HG03045 (cell line): ENCODE data around the gene TBC1D14.

ENCODE experiments used
- ATAC-seq: cut with Tn5 transposase; IDR thresholded peaks from one replicate; pipeline ENCODE4 v1.9.1; 2021; ENCODE audit warnings: mild to moderate bottlenecking, moderate library complexity; ENCODE audit not compliant: unreplicated experiment

The TBC1D14 gene

DNA sequence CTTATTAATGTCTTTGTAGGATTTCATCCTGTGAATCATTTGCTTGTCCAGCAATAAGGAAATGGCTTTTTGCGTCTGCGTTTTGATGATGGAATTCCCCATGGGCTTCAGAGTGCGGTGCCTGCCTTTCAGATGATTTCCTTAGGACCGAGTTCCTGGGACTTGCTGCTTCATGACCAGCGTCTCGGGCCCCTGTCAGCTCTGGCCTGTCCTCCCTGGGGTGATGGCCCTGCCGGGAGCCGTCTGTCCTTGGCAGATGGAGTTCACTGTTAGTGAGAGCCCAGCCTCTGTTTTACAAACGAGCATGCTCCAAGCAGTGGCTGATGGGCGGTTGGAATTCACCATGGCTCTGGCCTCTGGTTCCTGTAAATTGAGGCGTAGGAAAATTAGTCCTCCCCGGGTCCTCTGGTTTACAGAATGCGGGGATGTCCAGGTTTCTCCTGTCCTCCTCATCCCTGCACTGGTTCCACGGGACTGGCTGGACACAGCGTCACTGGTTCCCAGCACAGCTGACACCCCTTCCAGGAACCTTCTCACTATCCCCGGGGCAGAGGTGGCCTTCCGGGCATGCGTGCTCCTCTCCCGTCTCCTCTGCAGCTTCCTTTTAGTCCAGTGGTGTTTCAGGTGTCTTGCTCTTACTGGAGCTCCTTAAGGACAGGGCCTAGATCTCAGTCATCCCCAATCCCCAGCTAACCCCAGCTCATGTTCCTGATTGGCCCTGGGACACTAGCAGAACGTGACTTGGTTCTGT is 34.9 kb downstream of the TBC1D14 start:
- no peak for ATAC-seq

DNA sequence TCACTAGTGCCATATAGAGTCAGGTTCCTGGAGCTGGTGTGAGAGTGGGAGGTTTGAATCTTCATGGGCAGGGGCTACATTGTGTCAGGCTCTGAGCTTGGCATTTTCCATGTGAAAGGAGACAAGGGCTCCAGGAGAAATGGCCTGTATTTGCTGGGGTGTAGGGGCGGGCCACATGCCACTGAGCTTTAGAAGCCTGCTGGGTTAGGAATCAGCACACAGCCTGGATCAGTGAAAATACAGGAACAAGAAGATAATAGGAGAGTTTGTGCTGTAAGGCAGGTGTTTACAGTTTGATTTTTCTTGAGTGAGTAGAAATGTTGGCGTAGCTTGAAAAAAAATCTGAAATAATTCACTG is 35.4 kb downstream of the TBC1D14 start:
- no peak for ATAC-seq

- ATAC-seq = no peak
Observed at GRCh38 chr4:6946497-6946896, 36.9 kb downstream of the TBC1D14 start.

DNA sequence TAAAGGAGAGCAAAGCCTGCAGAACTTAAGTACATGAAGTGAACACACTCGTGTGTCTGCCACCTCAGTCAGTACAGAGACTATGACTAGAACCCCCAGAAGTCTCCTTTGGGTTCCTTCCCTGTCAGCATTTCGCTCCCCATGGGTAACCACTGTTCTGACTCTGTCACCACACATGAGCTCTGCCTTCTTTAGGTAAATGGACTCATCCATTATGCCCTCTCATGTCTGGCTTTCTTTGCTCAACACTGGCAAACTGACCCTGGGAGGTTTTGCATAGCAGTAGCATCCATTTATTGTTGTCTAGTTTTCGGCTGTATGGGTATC is 38.5 kb downstream of the TBC1D14 start:
- ATAC-seq = no peak

DNA sequence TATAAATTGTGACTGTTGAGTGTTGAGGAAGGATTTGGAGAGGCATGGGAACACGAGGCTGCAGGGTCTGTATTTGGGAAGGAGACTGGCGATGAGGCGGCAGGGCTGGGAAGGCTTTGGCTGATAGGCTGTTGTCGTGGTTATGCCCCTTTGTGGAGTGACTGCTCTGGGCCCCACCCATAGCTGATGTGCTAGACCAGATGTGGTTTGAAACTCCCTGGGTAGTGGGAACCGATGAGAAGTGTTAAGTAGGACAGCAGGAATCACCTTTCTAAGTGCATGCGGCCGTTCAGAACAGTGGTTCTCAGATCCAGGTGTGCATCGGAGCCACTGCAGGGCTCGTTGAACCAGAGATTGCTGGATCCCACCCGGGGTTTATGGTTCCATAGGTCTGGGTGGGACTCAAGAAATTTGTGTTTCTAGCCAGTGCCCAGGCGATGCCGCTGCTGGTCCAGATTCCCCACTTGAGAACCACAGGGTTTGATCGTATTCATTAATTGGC is 42.3 kb downstream of the TBC1D14 start:
- no peak for ATAC-seq

DNA sequence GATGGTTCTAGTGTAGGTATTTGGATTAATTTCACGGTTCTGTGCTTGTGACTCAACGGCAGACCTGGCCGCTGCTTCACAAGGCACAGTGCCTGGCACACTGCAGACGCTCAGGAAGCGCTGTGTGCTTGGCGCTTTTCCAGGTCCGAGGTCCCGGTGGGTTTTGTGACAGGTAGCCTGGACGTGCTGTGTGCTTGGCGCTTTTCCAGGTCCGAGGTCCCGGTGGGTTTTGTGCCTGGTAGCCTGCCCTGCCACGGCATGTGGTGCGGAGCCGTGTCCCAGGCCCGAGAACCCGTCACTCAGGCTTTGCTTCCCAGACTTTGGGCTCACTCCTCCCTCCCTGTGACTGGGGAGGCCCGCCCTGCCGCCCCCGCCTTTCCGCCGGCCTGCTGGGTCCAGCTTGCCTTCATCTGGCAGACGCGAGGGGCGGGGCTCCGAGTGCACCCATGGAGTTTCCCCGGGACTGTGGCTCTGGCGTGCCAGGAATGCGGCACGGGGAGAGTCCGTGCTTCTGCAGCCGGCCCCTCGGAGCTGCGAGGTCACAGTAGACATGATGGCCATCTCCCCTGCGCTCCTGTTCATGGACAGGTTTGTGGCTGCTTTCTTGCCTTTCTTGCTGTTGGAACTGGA is 44.2 kb downstream of the TBC1D14 start:
- no peak for ATAC-seq

DNA sequence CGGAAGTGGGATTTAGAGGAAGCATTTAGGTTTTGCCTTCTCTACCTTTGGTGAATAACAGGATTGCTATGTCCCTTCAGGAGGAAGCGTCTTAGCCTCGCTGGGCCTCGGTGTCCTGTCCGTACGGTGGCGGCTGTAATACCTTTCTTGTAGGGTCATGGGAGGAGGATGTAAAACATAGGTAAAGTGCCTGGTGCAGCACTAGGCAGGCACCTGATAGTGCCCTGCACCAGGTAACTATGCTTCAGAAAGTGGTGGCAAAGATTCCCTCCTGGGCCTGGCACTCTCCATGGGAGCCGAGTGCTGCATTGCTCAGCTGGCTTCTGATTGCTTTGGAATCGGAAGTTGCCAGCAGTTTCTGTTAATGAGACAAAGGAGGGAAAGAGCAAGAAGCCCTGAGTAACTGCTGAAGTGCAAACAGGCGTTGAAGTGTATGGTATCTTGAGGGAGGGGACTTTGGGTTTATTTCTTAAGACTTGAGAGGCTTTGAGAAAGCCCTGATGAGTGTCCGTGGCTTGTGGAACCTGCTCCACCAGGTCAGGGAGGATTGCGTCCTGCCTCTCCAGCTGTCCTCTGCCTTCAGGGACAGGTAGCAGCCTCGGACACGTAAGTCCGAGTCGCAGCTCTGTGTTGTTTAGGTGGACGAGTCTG is 45.8 kb downstream of the TBC1D14 start:
- no peak for ATAC-seq

- ATAC-seq = no peak
Observed at GRCh38 chr4:6956087-6956433, 46.4 kb downstream of the TBC1D14 start.

DNA sequence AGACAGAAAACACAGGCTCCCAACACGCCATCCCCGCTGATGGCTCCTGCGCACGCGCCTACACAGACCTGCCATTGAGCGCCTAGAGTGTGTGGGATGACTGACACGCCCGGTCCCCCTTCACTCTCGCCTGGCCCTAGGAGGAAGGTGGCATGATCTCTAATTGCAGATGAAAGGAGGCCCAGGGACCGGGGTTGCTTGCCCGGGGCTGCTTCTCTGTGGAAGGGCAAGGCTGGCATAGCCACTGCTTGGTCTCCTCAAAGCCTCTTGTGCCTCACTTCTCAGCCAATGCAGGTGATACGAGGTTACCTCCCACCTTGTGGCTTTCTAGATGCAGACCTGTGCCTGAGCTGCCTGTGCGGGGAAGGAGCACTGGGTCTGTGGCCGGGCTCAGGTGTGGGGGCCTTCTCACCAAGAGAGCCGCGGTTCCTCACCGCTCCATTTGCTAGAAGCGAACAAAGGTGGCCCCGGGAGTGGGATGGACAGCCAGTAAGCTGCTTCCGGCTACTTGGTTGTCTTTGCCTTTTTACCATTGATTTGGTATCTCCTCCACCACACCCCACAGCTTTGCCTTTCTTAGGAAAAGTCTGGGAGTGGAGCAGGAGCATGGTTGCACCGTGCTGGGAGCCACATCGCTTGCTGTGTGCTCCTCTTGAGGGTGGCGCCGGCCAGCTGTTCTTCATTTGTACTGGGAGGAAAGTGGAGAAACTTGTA is 47.0 kb downstream of the TBC1D14 start:
- ATAC-seq = no peak

- no peak for ATAC-seq
Observed at GRCh38 chr4:6957148-6957520, 47.5 kb downstream of the TBC1D14 start.

- ATAC-seq = no peak
Observed at GRCh38 chr4:6957994-6958393, 48.4 kb downstream of the TBC1D14 start.

DNA sequence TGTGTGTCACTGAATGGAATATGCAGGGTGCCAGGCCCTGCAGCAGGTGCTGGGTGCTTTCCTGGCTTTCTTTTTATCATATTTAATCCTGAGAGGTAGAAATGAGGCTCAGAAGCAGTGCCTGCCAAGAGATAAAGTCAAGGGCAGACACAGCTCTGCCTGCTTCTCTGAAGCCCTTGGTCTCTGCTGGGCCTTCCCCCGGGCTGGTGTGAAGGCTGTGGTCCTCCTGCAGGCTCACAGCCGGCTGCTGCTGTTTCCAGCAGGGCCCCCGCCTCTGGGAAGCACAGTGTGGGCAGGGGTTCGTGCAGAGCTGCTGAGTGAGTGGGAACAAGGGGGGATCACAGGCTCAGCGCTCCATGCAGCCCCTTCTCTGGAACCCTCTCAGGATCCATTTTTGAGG is 49.6 kb downstream of the TBC1D14 start:
- ATAC-seq = no peak

DNA sequence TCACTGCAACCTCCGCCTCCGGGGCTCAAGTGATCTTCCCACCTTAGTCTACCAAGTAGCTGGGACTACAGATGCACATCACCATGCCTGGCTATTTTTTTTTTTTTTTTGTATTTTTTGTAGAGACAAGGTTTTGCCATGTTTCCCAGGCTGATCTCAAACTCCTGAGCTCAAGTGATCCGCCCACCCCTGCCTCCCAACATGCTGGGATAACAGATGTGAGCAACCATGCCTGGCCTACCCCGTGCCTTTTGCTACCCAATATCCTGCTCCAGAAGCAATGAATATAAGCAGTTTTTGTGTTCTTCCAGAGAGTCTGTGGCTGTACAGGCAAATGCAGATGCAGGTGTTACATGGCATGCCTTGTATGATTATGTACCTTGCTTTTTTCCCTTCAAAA is 50.5 kb downstream of the TBC1D14 start:
- ATAC-seq = no peak

GRCh38 chr4:6960628-6961412 is 51.2 kb downstream of the TBC1D14 start:
- no peak for ATAC-seq

- ATAC-seq = no peak
Observed at GRCh38 chr4:6961496-6962210, 52.0 kb downstream of the TBC1D14 start.

DNA sequence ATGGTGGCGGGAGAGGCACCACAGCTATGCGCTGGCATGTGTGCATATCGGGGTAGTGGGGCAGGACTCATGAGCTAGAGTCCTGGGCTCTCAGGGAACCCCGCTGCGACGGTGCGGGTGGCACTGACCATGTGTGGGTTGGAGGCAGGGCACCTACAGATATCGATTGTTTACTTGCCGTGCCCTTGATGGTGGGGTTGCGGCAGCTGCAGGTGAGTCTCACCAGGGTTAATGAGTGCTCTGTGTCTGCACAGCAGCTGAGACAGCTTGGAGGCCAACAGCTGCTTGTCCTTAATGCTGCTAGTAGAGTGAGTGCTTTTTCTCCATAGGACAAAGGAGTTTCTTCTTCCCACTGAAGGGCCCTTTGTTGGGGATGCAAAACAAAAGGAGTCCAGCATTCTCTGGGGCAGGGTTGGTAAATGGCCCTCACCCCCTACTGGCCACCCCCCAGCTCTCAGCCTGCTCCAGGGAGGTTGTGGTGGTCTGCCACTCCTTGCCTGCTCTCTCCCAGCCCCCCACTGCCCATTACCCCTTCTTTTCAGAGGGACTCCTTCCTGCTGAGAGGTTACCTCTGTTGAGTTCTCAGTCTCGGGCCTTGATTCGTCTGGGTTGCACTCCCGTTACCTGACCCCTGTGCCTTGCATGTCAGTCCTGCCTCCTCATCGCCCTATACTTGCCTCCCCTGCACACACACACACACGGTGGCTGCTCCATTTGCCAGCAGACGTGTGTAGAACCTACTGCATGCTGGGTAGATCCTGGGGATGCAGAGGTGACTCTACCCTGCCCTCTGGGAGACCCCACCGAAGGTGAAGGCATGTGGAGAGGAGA is 52.8 kb downstream of the TBC1D14 start:
- no peak for ATAC-seq

DNA sequence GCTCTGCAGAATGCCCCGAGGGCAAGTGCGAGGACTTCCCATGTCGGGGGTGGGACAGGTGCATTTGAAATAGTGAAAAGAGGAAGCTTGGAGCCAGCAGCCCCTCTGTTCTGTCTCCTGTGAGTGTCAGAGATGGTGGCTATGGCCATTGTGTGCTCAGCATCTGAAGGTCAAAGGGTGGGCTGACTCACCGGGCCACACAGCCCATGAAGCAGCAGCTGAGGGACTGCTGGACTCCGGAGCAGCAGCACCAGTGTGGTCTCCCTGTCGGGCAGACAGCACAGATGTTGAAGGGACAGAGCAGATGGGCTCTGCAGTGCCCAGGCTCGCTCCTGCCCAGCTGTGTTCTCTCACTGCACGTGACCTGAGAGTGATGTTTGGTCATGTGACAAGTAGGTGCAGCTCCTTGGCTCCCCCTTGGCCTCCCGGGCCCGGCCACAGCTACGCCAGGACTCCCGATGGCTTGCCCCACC is 53.5 kb downstream of the TBC1D14 start:
- no peak for ATAC-seq

DNA sequence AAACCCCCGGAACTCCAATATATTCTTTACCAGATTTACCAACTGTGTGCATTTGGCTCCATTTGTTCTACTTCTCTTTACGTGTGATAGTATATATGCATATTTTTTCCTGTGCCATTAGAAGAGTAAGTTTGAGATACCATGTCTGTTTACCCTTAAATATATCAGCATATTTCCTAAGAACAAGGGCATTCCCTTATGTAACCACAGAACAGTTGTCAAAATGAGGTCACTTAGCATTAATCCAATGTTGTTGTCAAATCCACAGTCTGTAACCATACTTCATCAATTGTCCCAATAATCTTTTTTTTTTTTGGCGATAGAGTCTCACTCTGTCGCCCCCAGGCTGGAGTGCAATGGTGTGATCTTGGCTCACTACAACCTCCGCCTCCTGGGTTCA is 55.2 kb downstream of the TBC1D14 start:
- no peak for ATAC-seq

DNA sequence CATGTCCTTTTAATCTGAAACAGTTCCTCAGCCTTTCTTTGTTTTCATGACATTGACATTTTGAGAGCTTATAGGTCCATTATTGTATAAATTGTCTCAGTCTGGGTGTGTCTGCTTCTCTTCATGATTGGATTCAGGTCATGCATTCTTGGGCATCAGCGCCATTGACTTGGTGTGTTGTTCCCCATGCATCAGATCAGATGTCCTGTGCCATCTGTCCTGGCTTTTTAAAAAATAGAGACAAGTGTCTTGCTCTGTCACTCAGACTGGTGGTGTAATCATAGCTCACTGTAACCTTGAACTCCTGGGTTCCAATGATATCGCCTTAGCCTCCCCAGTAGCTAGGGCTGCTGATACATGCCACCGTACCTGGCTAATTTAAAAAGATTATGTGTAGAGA is 55.7 kb downstream of the TBC1D14 start:
- no peak for ATAC-seq
